IMR-90 (cell line): ENCODE measurements around the gene CHST3. TPM values are rescaled to one million over a fixed set of nuclear protein-coding genes. Genes with fewer than 3 reads are reported as not detected.

ENCODE experiments used
- ATAC-seq: fragments of 200-7000 bp; cut with Tn5 transposase; 2 replicates; pipeline ENCODE4 v1.9.1; 2020; ENCODE audit warnings: low read depth, mild to moderate bottlenecking, moderate library complexity
- BruUV-seq: library from RNA; stranded (reverse); fragments of 400-500 nt; replicated peaks from 2 replicates; lab custom pipeline; 2021; lab: Mats Ljungman, UMichigan
- CTCF ChIA-PET: fragments of 300-600 bp; formaldehyde crosslinking; extraction: SDS; loops from one replicate; lab custom pipeline; 2021; ENCODE audit warnings: antibody characterized with exemption; lab: Yijun Ruan, JAX
- POLR2A ChIA-PET: fragments of 300-600 bp; sonication (Branson Sonifier 250); formaldehyde crosslinking; loops from one replicate; lab custom pipeline; 2022; ENCODE audit warnings: antibody characterized with exemption; ENCODE audit not compliant: unreplicated experiment; lab: Charles Lee
- DNase-seq: peaks from one replicate; pipeline ENCODE4 v3.0.0; 2013
- H2AFZ ChIP-seq: replicated peaks from 2 replicates; pipeline ENCODE3; 2013; ENCODE audit warnings: low read length, mild to moderate bottlenecking; ENCODE audit not compliant: poor library complexity
- H2AK5ac ChIP-seq: 2 replicates; pipeline ENCODE4 v1.6.1; 2013; ENCODE audit warnings: low read depth, low read length, inconsistent platforms
- H2AK9ac ChIP-seq: replicated peaks from 2 replicates; pipeline ENCODE3; 2013; ENCODE audit warnings: mild to moderate bottlenecking, low read depth, low read length, moderate library complexity; ENCODE audit not compliant: poor library complexity
- H2BK120ac ChIP-seq: 2 replicates; pipeline ENCODE4 v1.6.1; 2013; ENCODE audit warnings: low read depth, low read length, inconsistent platforms
- H2BK15ac ChIP-seq: 3 replicates; pipeline ENCODE4 v1.6.1; 2013; ENCODE audit warnings: low read depth, low read length, inconsistent platforms
- H2BK20ac ChIP-seq: 2 replicates; pipeline ENCODE4 v1.6.1; 2013; ENCODE audit warnings: low read depth, mild to moderate bottlenecking, inconsistent platforms, low read length, moderate library complexity
- H2BK5ac ChIP-seq: 2 replicates; pipeline ENCODE4 v1.6.1; 2013; ENCODE audit warnings: mild to moderate bottlenecking, low read depth, low read length, inconsistent platforms; ENCODE audit not compliant: poor library complexity, severe bottlenecking
- H3K14ac ChIP-seq: replicated peaks from 2 replicates; pipeline ENCODE4 v1.6.1; 2013; ENCODE audit warnings: low read depth, low read length, inconsistent platforms
- H3K18ac ChIP-seq: 2 replicates; pipeline ENCODE4 v1.6.1; 2013; ENCODE audit warnings: low read depth, low read length, control low read depth
- H3K23ac ChIP-seq: 2 replicates; pipeline ENCODE4 v1.6.1; 2013; ENCODE audit warnings: low read depth, low read length, inconsistent platforms
- H3K27ac ChIP-seq: 2 replicates; pipeline ENCODE4 v1.5.1; 2013; ENCODE audit warnings: mild to moderate bottlenecking, control low read depth, low read length; ENCODE audit not compliant: insufficient read depth
- H3K27me3 ChIP-seq: 2 replicates; pipeline ENCODE4 v1.6.1; 2013; ENCODE audit warnings: low read length; ENCODE audit not compliant: control insufficient read depth, insufficient read depth
- H3K36me3 ChIP-seq: 2 replicates; pipeline ENCODE4 v1.6.1; 2013; ENCODE audit warnings: low read length, mixed read lengths; ENCODE audit not compliant: control insufficient read depth, insufficient read depth
- H3K4ac ChIP-seq: 2 replicates; pipeline ENCODE4 v1.6.1; 2013; ENCODE audit warnings: low read depth, low read length, inconsistent platforms
- H3K4me1 ChIP-seq: 2 replicates; pipeline ENCODE4 v1.6.1; 2013; ENCODE audit warnings: low read length, mixed read lengths; ENCODE audit not compliant: control insufficient read depth, insufficient read depth
- H3K4me2 ChIP-seq: 2 replicates; pipeline ENCODE4 v1.6.1; 2013; ENCODE audit warnings: low read depth, mild to moderate bottlenecking, control low read depth, low read length, moderate library complexity
- H3K4me3 ChIP-seq: 2 replicates; pipeline ENCODE4 v1.5.1; 2013; ENCODE audit warnings: low read depth, mild to moderate bottlenecking, control low read depth, low read length, moderate library complexity; ENCODE audit not compliant: insufficient read depth
- H3K56ac ChIP-seq: 2 replicates; pipeline ENCODE4 v1.6.1; 2013; ENCODE audit warnings: low read length, inconsistent platforms; ENCODE audit not compliant: insufficient read depth; ENCODE audit errors: extremely low read depth
- H3K79me1 ChIP-seq, 2 experiments: 2 replicates each; pipeline ENCODE4 v1.6.1; 2013; ENCODE audit warnings: low read length in 2 of 2, inconsistent platforms in 1 of 2, low read depth in 1 of 2
- H3K9ac ChIP-seq: 2 replicates; pipeline ENCODE4 v1.6.1; 2013; ENCODE audit warnings: low read depth, low read length, control low read depth
- H3K9me1 ChIP-seq: 2 replicates; pipeline ENCODE4 v1.6.1; 2013; ENCODE audit warnings: low read length, inconsistent platforms; ENCODE audit not compliant: insufficient read depth
- H3K9me3 ChIP-seq: 2 replicates; pipeline ENCODE4 v1.6.1; 2013; ENCODE audit warnings: low read length; ENCODE audit not compliant: control insufficient read depth, insufficient read depth
- H4K20me1 ChIP-seq: 2 replicates; pipeline ENCODE4 v1.6.1; 2013; ENCODE audit warnings: low read length, inconsistent platforms; ENCODE audit not compliant: insufficient read depth
- H4K5ac ChIP-seq: 2 replicates; pipeline ENCODE4 v1.6.1; 2013; ENCODE audit warnings: mild to moderate bottlenecking, low read depth, low read length, control low read depth
- H4K8ac ChIP-seq, 2 experiments: 2 replicates each; pipeline ENCODE4 v1.6.1; 2013; ENCODE audit warnings: low read depth in 2 of 2, low read length in 2 of 2, control low read depth in 1 of 2, inconsistent platforms in 1 of 2
- H4K91ac ChIP-seq: 2 replicates; pipeline ENCODE4 v1.6.1; 2013; ENCODE audit warnings: low read depth, low read length, inconsistent platforms; ENCODE audit not compliant: insufficient read depth
- BHLHE40 ChIP-seq: fragments of 150-350 bp; IDR thresholded peaks from 2 replicates; pipeline ENCODE4 v1.6.1; 2016; ENCODE audit warnings: mild to moderate bottlenecking, low read depth, low read length
- CEBPB ChIP-seq: IDR thresholded peaks from 2 replicates; pipeline ENCODE4 v1.6.1; 2012; ENCODE audit warnings: low read depth, low read length, improper control_type of control experiment
- CHD1 ChIP-seq: IDR thresholded peaks from 2 replicates; pipeline ENCODE4 v1.6.1; 2012; ENCODE audit warnings: low read depth, low read length, improper control_type of control experiment
- CTCF ChIP-seq: conservative IDR thresholded peaks from 2 replicates; pipeline ENCODE4 v1.5.1; 2012; ENCODE audit warnings: mild to moderate bottlenecking, low read depth, low read length, improper control_type of control experiment
- ELK1 ChIP-seq: fragments of 150-350 bp; IDR thresholded peaks from 2 replicates; pipeline ENCODE4 v1.6.1; 2016; ENCODE audit warnings: low read depth, mild to moderate bottlenecking, low read length, moderate library complexity, borderline replicate concordance
- FOS ChIP-seq: fragments of 150-350 bp; IDR thresholded peaks from 2 replicates; pipeline ENCODE4 v1.6.1; 2016; ENCODE audit warnings: low read depth, low read length
- MAFK ChIP-seq: IDR thresholded peaks from 2 replicates; pipeline ENCODE4 v1.6.1; 2012; ENCODE audit warnings: low read depth, low read length, improper control_type of control experiment
- MAZ ChIP-seq: IDR thresholded peaks from 2 replicates; pipeline ENCODE4 v1.6.1; 2012; ENCODE audit warnings: low read depth, mild to moderate bottlenecking, low read length, improper control_type of control experiment, moderate library complexity, borderline replicate concordance
- MXI1 ChIP-seq: IDR thresholded peaks from 2 replicates; pipeline ENCODE4 v1.6.1; 2012; ENCODE audit warnings: low read depth, mild to moderate bottlenecking, low read length, moderate library complexity, borderline replicate concordance
- NFE2L2 ChIP-seq: fragments of 150-350 bp; IDR thresholded peaks from 2 replicates; pipeline ENCODE4 v1.6.1; 2016; ENCODE audit warnings: low read depth, mild to moderate bottlenecking, low read length
- RAD21 ChIP-seq: IDR thresholded peaks from 2 replicates; pipeline ENCODE4 v1.6.1; 2012; ENCODE audit warnings: low read length, improper control_type of control experiment
- RCOR1 ChIP-seq: IDR thresholded peaks from 2 replicates; pipeline ENCODE4 v1.6.1; 2012; ENCODE audit warnings: mild to moderate bottlenecking, low read length, improper control_type of control experiment; ENCODE audit not compliant: insufficient replicate concordance
- RFX5 ChIP-seq: IDR thresholded peaks from 2 replicates; pipeline ENCODE4 v1.8.0; 2012; ENCODE audit warnings: low read depth, mild to moderate bottlenecking, low read length, moderate library complexity
- SMC3 ChIP-seq: fragments of 150-350 bp; IDR thresholded peaks from 2 replicates; pipeline ENCODE4 v1.6.1; 2016; ENCODE audit warnings: low read depth, mild to moderate bottlenecking, antibody characterized with exemption, low read length, moderate library complexity
- USF2 ChIP-seq: fragments of 150-350 bp; IDR thresholded peaks from 2 replicates; pipeline ENCODE4 v1.6.1; 2017; ENCODE audit warnings: mild to moderate bottlenecking, antibody characterized with exemption, low read length, low read depth
- WGBS, 2 experiments: methylation state at CpG; one replicate each; pipeline versions ENCODE4 v1.1.5 to v1.1.7; 2013; ENCODE audit warnings: missing lambda C conversion rate in 2 of 2; ENCODE audit not compliant: insufficient read length in 1 of 2; ENCODE audit errors: extremely low coverage in 2 of 2; 5-methylcytosine and 5-hydroxymethylcytosine counted together
- dilution Hi-C: fragments of 300-500 bp; cut with HindIII; formaldehyde crosslinking; loops from one replicate; pipeline ENCODE4 v1.14.3; 2018; ENCODE audit warnings: low sequenced_read_pairs; ENCODE audit not compliant: unreplicated experiment
- in situ Hi-C: fragments of 300-500 bp; cut with MboI; formaldehyde crosslinking; loops from 3 replicates; pipeline ENCODE4 v1.14.3; 2019; ENCODE audit warnings: low sequenced_read_pairs, inconsistent platforms, mixed read lengths
- intact Hi-C: fragments of 100-400 bp; cut with micrococcal nuclease; formaldehyde crosslinking; loops from 2 replicates; pipeline ENCODE4 v1.10.0; 2022
- polyA plus RNA-seq, 3 experiments: library from polyadenylated mRNA; depleted of rRNA; stranded (reverse); fragments of >200 nt; gene quantifications; 2 replicates each; pipeline ENCODE4 v1.2.3, GENCODE V29; 2012; ENCODE audit warnings: low replicate concordance in 1 of 3
- total RNA-seq: library from RNA; depleted of rRNA; stranded (reverse); fragments of >200 nt; gene quantifications from 2 replicates; pipeline ENCODE4 v1.2.3, GENCODE V29; 2012

CHST3 gene
- total and polyA plus RNA-seq, 2 of the 4 experiments (the other 2 are of a cell fraction): 8.6 to 9.0 TPM

- WGBS, 2 experiments: 97% methylated on average over 4 of the region's 11 CpGs; no CpG with 5 or more reads in 1 of the 2 experiments
- intact Hi-C loops: no loop called here
- DNase-seq (no peak), ATAC-seq (no peak)
- no peak overlapping the region for H3K4ac ChIP-seq
- H2BK15ac ChIP-seq: no peak overlapping the region
- no peak overlapping the region for H4K91ac ChIP-seq
- H3K14ac ChIP-seq: no peak overlapping the region
- H3K4me3 ChIP-seq: no peak overlapping the region
- H4K20me1 ChIP-seq: peaks cover 10% of the 10 kb centered on the region; the same call in 1 of the 2 replicates
- H2AK9ac ChIP-seq: no peak overlapping the region
- H3K4me1 ChIP-seq: peaks cover 14% of the 10 kb centered on the region
- H3K56ac ChIP-seq: no peak overlapping the region
- dilution Hi-C loops: no loop called here
- peaks cover 5% of the 10 kb centered on the region for H3K27me3 ChIP-seq
- H3K36me3 ChIP-seq: no peaks in the 10 kb centered on the region
- H3K9me3 ChIP-seq: no peaks in the 10 kb centered on the region
- H3K79me1 ChIP-seq: no peaks in the 10 kb centered on the region
- H2BK20ac ChIP-seq: no peak overlapping the region
- CTCF ChIA-PET: no interaction called here
- no peak overlapping the region for H2BK5ac ChIP-seq
- no peak overlapping the region for H4K8ac ChIP-seq
- H3K27ac ChIP-seq: no peak overlapping the region
- BruUV-seq: no TSS peak
- peak overlapping the region; percentile 0; the same call in 1 of the 2 replicates for H2AK5ac ChIP-seq
- peaks cover 8% of the 10 kb centered on the region for H3K9me1 ChIP-seq
- H3K4me2 ChIP-seq: no peak overlapping the region
- H4K5ac ChIP-seq: no peak overlapping the region
- no peak overlapping the region for H2AFZ ChIP-seq
- no peak overlapping the region for H3K9ac ChIP-seq
- in situ Hi-C loops: no loop called here
- no peak overlapping the region for H3K18ac ChIP-seq
- no peak overlapping the region for H2BK120ac ChIP-seq
- POLR2A ChIA-PET: no interaction called here
- no peak overlapping the region for H3K23ac ChIP-seq
- TF ChIP-seq MAFK (no peak), RCOR1 (no peak), CTCF (no peak), MAZ (no peak), BHLHE40 (no peak), RAD21 (no peak), ELK1 (no peak), SMC3 (no peak), USF2 (no peak), MXI1 (no peak), RFX5 (no peak), FOS (no peak), NFE2L2 (no peak), CEBPB (no peak), CHD1 (no peak)
Observed at GRCh38 chr10:72019085-72019876, 55.1 kb downstream of the CHST3 start.
